HUES6 (cell line): ENCODE data around the gene MBTPS1.

Experiments used
- H3K27ac ChIP-seq: 2 replicates; pipeline ENCODE4 v1.7.0; 2013; ENCODE audit warnings: low read depth, mild to moderate bottlenecking, low read length, inconsistent platforms
- H3K27me3 ChIP-seq: 2 replicates; pipeline ENCODE4 v1.6.1; 2013; ENCODE audit warnings: low read length; ENCODE audit not compliant: control insufficient read depth, insufficient read depth
- H3K36me3 ChIP-seq: 2 replicates; pipeline ENCODE4 v1.6.1; 2013; ENCODE audit warnings: low read length; ENCODE audit not compliant: control insufficient read depth, insufficient read depth
- H3K4me1 ChIP-seq: 2 replicates; pipeline ENCODE4 v1.6.1; 2013; ENCODE audit warnings: low read length; ENCODE audit not compliant: control insufficient read depth, insufficient read depth
- H3K4me3 ChIP-seq: 2 replicates; pipeline ENCODE4 v1.5.1; 2013; ENCODE audit warnings: low read depth, low read length
- H3K9ac ChIP-seq: one replicate; pipeline ENCODE4 v1.6.1; 2013; ENCODE audit warnings: mild to moderate bottlenecking, low read length
- H3K9me3 ChIP-seq: 2 replicates; pipeline ENCODE4 v1.6.1; 2013; ENCODE audit warnings: low read depth, low read length; ENCODE audit not compliant: control insufficient read depth, insufficient read depth

MBTPS1 gene

DNA sequence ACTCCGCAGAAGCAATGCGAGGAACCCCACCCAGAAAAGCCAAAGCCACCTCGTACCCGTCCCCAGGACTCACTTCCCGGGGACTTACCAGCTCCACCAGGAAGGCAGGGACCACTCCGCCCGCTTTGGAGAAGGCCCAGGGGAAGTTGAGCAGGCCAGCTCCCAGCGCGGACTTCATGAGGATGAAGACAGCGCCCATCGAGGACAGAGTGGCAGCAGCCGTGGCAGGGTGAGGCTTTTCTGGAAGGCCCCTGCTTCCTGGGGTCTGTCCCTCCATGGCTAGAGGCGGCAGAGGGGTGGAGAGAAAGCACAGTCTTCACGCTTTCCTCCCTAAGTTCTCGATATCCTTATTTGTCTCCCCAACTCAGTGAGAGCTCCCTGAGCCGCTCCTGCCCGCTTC is 74.9 kb downstream of the MBTPS1 start:
- Histone ChIP-seq H3K27me3 (peaks cover 17% of the 10 kb centered on the region; the same call in 1 of the 2 replicates), H3K27ac (no peak overlapping the region), H3K9me3 (no peaks in the 10 kb centered on the region), H3K9ac (no peak overlapping the region), H3K4me1 (peaks cover 18% of the 10 kb centered on the region), H3K4me3 (no peak overlapping the region), H3K36me3 (no peaks in the 10 kb centered on the region)

DNA sequence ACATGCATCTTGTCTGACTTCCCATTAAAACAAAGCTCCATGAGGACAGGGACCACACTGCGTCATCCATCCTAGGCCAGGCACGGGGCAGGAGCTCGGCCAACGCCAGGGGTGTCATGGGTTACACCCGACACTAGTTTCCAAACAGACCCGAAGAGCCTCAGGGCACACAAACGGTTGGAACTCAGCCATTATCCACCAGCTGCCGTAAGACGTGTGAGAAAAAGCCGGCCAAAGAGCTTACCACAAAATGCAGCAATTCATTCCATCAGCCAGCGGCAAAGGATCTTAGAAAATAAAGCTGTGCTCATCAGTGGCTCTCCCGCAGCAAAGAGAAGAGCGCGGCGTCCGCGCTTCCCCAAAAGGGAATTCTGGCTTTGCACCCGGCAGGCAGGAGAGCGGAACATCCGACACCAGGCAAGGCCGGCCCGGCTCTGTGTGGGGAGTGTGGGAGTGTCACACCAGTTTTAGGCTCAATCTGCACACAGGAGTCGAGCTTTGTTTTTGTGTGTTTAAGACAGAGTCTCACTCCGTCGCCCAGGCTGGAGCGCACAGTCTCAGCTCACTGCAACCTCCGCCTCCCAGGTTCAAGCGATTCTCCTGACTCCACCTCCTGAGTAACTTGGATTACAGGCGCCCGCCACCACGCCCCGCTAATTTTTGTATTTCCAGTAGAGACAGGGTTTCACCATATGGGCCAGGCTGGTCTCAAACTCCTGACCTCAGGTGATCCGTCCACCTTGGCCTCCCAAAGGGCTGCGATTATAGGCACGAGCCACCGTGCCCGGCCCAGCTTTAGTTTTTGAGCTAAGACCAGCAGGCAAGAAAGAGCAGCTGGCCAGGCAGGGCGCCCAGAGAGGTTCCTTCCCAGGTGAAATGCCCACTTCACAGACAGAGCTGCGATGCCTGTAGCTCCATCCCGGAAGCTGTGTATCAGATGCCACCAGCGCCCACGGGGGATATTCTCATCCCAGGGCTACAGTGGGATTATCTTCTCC is 75.6 kb downstream of the MBTPS1 start:
- no peaks in the 10 kb centered on the region for H3K36me3 ChIP-seq
- peaks cover 17% of the 10 kb centered on the region; the same call in 1 of the 2 replicates for H3K27me3 ChIP-seq
- peaks cover 18% of the 10 kb centered on the region for H3K4me1 ChIP-seq
- no peak overlapping the region for H3K9ac ChIP-seq
- H3K4me3 ChIP-seq, result no peak overlapping the region
- H3K27ac ChIP-seq, result no peak overlapping the region
- H3K9me3 ChIP-seq, result peaks cover 5% of the 10 kb centered on the region

DNA sequence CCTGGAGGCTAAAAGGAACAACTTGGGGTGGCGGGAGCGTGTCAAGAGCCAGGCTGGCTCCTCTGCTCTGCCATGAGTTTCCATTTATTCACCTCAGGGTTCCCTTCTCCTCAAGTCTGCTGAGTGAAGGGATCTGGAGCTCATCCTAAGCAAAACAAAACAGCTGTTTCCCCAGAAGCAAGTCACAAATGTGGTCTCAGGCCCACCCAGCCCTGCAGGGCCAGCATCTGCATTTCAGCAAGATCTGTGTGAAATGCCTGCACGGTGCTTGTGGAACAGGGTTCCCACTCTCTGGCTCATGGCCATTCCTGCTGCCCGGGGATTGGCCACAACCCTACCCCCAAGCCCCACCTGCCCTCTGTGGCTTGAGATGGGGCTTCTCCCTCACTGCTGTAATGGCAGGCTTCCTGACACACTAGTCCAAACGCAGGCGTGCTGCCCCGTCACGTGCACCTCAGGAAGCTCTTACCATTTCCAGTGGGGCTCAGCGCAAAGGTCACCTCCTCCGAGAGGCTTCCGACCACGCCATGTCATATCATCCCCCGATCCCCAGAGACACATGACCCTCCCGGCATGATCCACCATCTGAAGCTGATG is 76.4 kb downstream of the MBTPS1 start:
- H3K9me3 ChIP-seq, result peaks cover 9% of the 10 kb centered on the region
- no peak overlapping the region for H3K27ac ChIP-seq
- no peak overlapping the region for H3K9ac ChIP-seq
- no peak overlapping the region for H3K4me3 ChIP-seq
- peaks cover 17% of the 10 kb centered on the region; the same call in 1 of the 2 replicates for H3K27me3 ChIP-seq
- no peaks in the 10 kb centered on the region for H3K36me3 ChIP-seq
- peaks cover 18% of the 10 kb centered on the region for H3K4me1 ChIP-seq

DNA sequence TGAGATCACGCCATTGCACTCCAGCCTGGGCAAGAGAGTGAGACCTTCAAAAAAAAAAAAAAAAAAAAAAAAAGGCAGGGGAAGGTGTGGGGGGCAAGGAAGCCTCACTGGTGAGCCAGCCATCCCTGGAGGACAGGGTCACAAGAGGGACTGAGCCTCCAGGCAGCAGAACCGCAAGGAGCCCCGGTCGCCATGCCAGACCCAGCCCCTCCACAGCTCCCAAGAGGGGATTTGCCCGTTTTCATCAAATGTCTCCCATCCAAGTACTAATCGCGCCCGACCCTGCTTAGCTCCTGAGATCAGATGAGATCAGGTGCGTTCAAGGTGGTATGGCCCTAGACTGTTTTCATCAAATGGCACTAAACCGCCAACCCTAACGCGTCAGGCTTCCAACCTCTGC is 77.0 kb downstream of the MBTPS1 start:
- no peak overlapping the region for H3K9ac ChIP-seq
- peaks cover 18% of the 10 kb centered on the region for H3K4me1 ChIP-seq
- no peaks in the 10 kb centered on the region for H3K36me3 ChIP-seq
- H3K4me3 ChIP-seq, result no peak overlapping the region
- H3K27ac ChIP-seq, result no peak overlapping the region
- H3K9me3 ChIP-seq, result peaks cover 9% of the 10 kb centered on the region
- peaks cover 17% of the 10 kb centered on the region; the same call in 1 of the 2 replicates for H3K27me3 ChIP-seq

DNA sequence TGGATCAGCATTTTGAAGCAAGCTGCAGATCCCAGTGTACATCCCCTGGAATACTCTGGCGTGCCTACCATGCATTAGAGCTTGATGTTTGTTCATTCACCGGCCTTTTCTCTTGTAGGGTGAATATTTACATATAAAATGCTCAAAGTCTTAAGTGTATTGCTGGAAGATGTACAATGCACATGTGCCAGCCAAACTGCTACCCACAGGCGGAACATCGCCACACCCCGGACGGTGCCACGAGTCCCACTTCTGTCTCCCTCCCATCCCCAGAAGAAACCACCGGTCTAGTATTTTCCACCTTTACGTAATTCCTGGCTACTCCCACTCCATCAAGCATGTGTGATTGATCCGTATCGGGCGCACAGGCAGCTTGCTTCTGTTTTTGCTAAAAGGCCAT is 78.3 kb downstream of the MBTPS1 start:
- H3K27ac ChIP-seq, result no peak overlapping the region
- H3K9me3 ChIP-seq, result peaks cover 9% of the 10 kb centered on the region
- H3K9ac ChIP-seq, result no peak overlapping the region
- H3K27me3 ChIP-seq, result peaks cover 14% of the 10 kb centered on the region; the same call in 1 of the 2 replicates
- H3K4me1 ChIP-seq, result peaks cover 12% of the 10 kb centered on the region
- H3K36me3 ChIP-seq, result no peaks in the 10 kb centered on the region
- H3K4me3 ChIP-seq, result no peak overlapping the region

DNA sequence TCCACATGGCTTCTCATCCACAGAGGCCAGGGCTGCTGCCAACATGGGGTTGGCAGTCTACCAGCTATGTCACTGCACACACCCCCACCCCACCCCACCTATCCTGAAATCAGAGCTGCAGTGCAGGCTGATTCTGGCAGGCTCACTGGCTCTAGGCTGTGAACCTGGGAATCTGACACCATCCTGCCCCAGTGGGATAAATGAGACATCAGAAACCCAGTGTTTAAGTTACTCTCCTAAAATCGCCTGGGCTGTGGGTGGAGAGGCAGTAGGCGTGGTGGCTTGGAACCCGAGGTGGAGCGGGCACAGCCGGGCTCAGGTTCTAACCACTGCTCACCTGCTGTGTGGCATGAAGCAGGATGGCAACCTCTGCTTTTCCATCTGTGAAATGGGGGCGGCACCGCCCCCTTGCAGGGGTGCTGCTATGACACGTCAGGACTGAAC is 79.7 kb downstream of the MBTPS1 start:
- no peak overlapping the region for H3K9ac ChIP-seq
- H3K9me3 ChIP-seq, result peaks cover 9% of the 10 kb centered on the region
- H3K27ac ChIP-seq, result no peak overlapping the region
- H3K36me3 ChIP-seq, result no peaks in the 10 kb centered on the region
- no peaks in the 10 kb centered on the region for H3K4me1 ChIP-seq
- no peak overlapping the region for H3K4me3 ChIP-seq
- peaks cover 3% of the 10 kb centered on the region; the same call in 1 of the 2 replicates for H3K27me3 ChIP-seq

DNA sequence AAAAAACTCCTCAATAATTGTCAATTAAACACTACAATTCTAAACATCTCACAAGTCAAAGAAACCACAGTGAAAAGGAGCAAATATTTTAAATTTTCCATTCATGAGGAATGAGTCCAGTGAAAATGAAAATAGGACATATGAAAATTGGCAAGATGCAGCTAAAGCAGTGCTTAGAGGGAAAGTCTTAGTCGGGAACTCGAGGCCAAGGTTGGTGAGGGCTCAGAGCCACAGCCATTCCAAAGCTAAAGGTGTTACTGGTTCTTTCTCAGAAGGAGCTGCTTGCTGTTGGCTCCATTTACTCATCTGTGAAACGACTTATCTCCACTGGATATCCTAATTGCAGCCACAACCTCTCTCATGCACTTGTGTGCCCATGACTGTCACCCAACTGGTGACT is 80.6 kb downstream of the MBTPS1 start:
- Histone ChIP-seq H3K9me3 (peaks cover 9% of the 10 kb centered on the region), H3K4me1 (no peaks in the 10 kb centered on the region), H3K9ac (no peak overlapping the region), H3K36me3 (no peaks in the 10 kb centered on the region), H3K4me3 (no peak overlapping the region), H3K27ac (no peak overlapping the region), H3K27me3 (no peaks in the 10 kb centered on the region; the same call in 1 of the 2 replicates)

DNA sequence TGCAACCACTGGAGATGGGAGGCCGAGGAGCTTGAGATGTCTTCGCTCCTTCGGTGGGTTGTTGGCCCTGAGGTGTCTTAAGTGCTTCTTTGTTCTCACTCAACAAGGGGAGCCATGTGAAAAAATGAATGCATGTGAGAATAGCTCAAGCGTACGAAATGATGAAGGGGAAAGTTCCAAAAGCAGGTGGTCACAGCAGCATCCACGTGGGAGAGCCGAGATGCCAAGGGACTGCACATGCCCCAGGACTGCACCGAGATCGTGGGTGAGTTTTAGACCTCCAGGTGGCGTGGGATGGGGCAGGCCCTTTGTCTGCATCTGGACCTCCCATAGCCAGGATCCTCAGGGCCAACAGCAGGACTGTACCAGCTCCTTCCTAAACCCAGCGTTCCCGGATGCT is 82.2 kb downstream of the MBTPS1 start:
- H3K4me1 ChIP-seq, result no peaks in the 10 kb centered on the region
- H3K27me3 ChIP-seq, result no peaks in the 10 kb centered on the region
- no peak overlapping the region for H3K4me3 ChIP-seq
- no peaks in the 10 kb centered on the region for H3K36me3 ChIP-seq
- H3K27ac ChIP-seq, result no peak overlapping the region
- no peak overlapping the region for H3K9ac ChIP-seq
- H3K9me3 ChIP-seq, result peaks cover 9% of the 10 kb centered on the region

DNA sequence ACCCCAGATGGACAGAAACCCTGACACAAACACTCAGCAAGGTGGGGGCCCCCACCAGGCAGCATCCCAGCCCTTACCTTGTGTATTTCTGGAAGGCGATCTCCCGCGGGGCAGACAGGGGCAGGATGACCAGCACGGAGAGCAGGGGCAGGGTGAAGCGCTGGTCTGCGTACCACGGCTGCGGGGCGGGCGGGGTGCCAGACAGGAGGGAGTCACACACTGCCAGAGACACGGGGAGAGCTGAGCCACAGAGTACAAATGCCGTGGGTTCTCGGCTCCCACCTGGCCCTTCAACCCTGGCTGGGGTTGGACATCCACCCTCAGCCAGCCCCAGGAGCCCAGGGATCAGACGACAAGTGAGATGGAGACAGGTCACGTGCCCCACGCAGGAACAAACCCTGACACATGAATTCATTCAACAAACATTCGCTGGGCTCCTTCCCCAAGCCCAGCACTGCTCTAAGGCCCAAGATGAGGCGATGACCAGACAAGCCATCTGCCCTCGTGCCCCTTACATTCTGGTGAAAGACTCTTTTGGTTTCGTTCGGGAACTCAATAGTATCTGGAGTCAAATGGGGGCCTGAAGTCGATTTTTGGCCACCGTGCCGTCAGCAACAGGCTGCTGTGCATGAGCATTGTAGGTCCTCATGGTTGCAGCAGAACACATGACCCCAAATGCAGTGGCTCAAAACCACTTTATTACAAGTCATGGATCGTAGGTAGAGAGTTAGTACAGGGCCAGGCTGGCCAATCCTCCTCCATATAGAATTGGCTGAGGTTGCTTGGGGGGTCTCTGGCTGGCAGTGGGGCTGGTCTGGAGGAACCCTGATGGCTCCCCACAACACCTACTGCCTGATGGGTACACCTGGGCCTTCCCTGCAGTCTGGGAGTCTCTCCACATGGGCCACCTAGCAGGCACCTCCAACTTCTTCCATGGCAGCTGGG is 83.2 kb downstream of the MBTPS1 start:
- Histone ChIP-seq H3K4me3 (no peak overlapping the region), H3K36me3 (no peaks in the 10 kb centered on the region), H3K9ac (no peak overlapping the region), H3K27ac (no peak overlapping the region), H3K27me3 (no peaks in the 10 kb centered on the region), H3K4me1 (no peaks in the 10 kb centered on the region), H3K9me3 (peaks cover 9% of the 10 kb centered on the region)

DNA sequence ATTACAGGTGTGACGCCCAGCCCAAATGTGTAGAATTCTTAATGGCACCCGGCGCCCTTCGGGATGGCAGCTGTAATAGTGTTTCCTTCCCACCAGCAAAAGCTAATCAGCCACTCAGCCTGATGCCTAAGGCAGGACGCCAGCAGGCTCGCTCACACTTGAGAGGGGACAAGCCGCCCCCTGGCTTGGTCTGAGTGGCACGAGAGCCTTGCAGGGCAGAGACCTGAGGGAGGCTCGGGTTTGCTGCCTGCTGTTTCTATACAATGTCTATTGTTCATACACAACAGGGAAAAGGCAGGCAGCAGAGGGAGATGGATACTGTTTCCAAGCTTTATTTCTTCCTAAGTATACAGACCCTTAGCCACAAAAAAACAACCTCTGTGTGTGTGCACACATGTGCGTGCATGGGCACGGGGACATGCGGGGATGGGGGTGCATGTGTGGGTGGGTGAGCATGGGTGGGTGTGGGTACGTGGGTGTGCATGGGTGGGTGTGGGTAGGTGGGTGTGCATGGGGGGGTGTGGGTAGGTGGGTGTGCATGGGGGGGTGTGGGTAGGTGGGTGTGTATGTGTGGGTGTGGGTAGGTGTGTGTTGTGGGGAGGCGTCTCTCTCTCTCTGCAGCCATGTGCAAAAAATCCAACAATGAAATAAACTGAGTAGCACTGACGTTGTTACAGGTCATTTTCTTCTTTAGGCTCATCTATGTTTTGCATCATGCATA is 84.1 kb downstream of the MBTPS1 start:
- Histone ChIP-seq H3K27me3 (no peaks in the 10 kb centered on the region), H3K27ac (no peak overlapping the region), H3K36me3 (no peaks in the 10 kb centered on the region), H3K9me3 (peaks cover 9% of the 10 kb centered on the region), H3K9ac (no peak overlapping the region), H3K4me1 (no peaks in the 10 kb centered on the region), H3K4me3 (no peak overlapping the region)
